H9 (cell line): ENCODE results near the gene POMGNT1. TPM values are rescaled to one million over a fixed set of nuclear protein-coding genes. Genes with fewer than 3 reads are reported as not detected.

ENCODE experiments used
- DNase-seq: peaks from one replicate; pipeline ENCODE4 v3.0.0-alpha.2; 2017
- H2AFZ ChIP-seq: one replicate; pipeline ENCODE4 v1.6.1; 2013; ENCODE audit warnings: mild to moderate bottlenecking, low read length, control low read depth, moderate library complexity
- H2AK5ac ChIP-seq: 2 replicates; pipeline ENCODE4 v1.6.1; 2013; ENCODE audit warnings: low read length, control low read depth, mixed read lengths; ENCODE audit not compliant: insufficient read length
- H2BK120ac ChIP-seq: one replicate; pipeline ENCODE4 v1.6.1; 2013; ENCODE audit warnings: low read depth, mild to moderate bottlenecking, low read length, control low read depth, inconsistent platforms; ENCODE audit not compliant: poor library complexity, severe bottlenecking
- H2BK12ac ChIP-seq: 2 replicates; pipeline ENCODE4 v1.6.1; 2013; ENCODE audit warnings: low read length, control low read depth, mixed read lengths, low read depth; ENCODE audit not compliant: insufficient read length
- H2BK15ac ChIP-seq: 2 replicates; pipeline ENCODE4 v1.6.1; 2013; ENCODE audit warnings: low read depth, low read length, control low read depth
- H2BK20ac ChIP-seq: one replicate; pipeline ENCODE4 v1.6.1; 2013; ENCODE audit warnings: low read depth, mild to moderate bottlenecking, low read length, control low read depth, inconsistent platforms; ENCODE audit not compliant: poor library complexity, severe bottlenecking
- H2BK5ac ChIP-seq: 2 replicates; pipeline ENCODE4 v1.6.1; 2013; ENCODE audit warnings: low read length, control low read depth, mixed read lengths; ENCODE audit not compliant: insufficient read length
- H3K14ac ChIP-seq: 2 replicates; pipeline ENCODE4 v1.6.1; 2013; ENCODE audit warnings: low read length, control low read depth; ENCODE audit not compliant: insufficient read depth
- H3K18ac ChIP-seq: 2 replicates; pipeline ENCODE4 v1.6.1; 2013; ENCODE audit warnings: low read depth, mild to moderate bottlenecking, mixed read lengths, low read length, control low read depth; ENCODE audit not compliant: insufficient read length
- H3K23ac ChIP-seq: 2 replicates; pipeline ENCODE4 v1.6.1; 2013; ENCODE audit warnings: low read length, control low read depth, mixed read lengths, low read depth; ENCODE audit not compliant: insufficient read length
- H3K23me2 ChIP-seq: 2 replicates; pipeline ENCODE4 v1.6.1; 2013; ENCODE audit warnings: low read depth, mild to moderate bottlenecking, mixed read lengths, low read length, control low read depth; ENCODE audit not compliant: insufficient read length, poor library complexity, severe bottlenecking
- H3K27ac ChIP-seq: 2 replicates; pipeline ENCODE4 v1.5.1; 2013; ENCODE audit warnings: low read length, control low read depth, mixed read lengths, low read depth; ENCODE audit not compliant: insufficient read length
- H3K27me3 ChIP-seq: 2 replicates; pipeline ENCODE4 v1.6.1; 2013; ENCODE audit warnings: low read length, control low read depth, inconsistent platforms; ENCODE audit not compliant: insufficient read depth
- H3K4ac ChIP-seq: 2 replicates; pipeline ENCODE4 v1.6.1; 2013; ENCODE audit warnings: low read depth, mild to moderate bottlenecking, control low read depth, inconsistent platforms, low read length, moderate library complexity
- H3K4me1 ChIP-seq: 2 replicates; pipeline ENCODE4 v1.6.1; 2013; ENCODE audit warnings: low read length, control low read depth, inconsistent platforms; ENCODE audit not compliant: insufficient read depth
- H3K4me2 ChIP-seq: 2 replicates; pipeline ENCODE4 v1.6.1; 2013; ENCODE audit warnings: low read length, control low read depth, mixed read lengths; ENCODE audit not compliant: insufficient read length, insufficient read depth
- H3K56ac ChIP-seq: 2 replicates; pipeline ENCODE4 v1.6.1; 2013; ENCODE audit warnings: low read depth, mild to moderate bottlenecking, mixed read lengths, low read length, control low read depth; ENCODE audit not compliant: insufficient read length
- H3K79me1 ChIP-seq: 2 replicates; pipeline ENCODE4 v1.6.1; 2013; ENCODE audit warnings: low read depth, mild to moderate bottlenecking, moderate library complexity, low read length, control low read depth, inconsistent platforms; ENCODE audit not compliant: insufficient read depth, poor library complexity, severe bottlenecking
- H3K79me2 ChIP-seq: 2 replicates; pipeline ENCODE4 v1.6.1; 2013; ENCODE audit warnings: low read length, control low read depth, inconsistent platforms; ENCODE audit not compliant: insufficient read depth
- H3K9ac ChIP-seq: 2 replicates; pipeline ENCODE4 v1.6.1; 2013; ENCODE audit warnings: low read length, control low read depth, mixed read lengths; ENCODE audit not compliant: insufficient read length; ENCODE audit errors: extremely low read depth
- H3K9me3 ChIP-seq: one replicate; pipeline ENCODE4 v1.6.1; 2013; ENCODE audit warnings: low read depth, low read length, inconsistent platforms; ENCODE audit not compliant: control insufficient read depth
- H3T11ph ChIP-seq: one replicate; pipeline ENCODE4 v1.6.1; 2013; ENCODE audit warnings: mild to moderate bottlenecking, low read length, control low read depth, inconsistent platforms
- H4K20me1 ChIP-seq: one replicate; pipeline ENCODE4 v1.6.1; 2013; ENCODE audit not compliant: control insufficient read depth, insufficient read length, insufficient read depth
- H4K5ac ChIP-seq: 2 replicates; pipeline ENCODE4 v1.6.1; 2013; ENCODE audit warnings: low read depth, mild to moderate bottlenecking, mixed read lengths, low read length, control low read depth; ENCODE audit not compliant: insufficient read length
- H4K8ac ChIP-seq: replicated peaks from 2 replicates; pipeline ENCODE4 v1.6.1; 2013; ENCODE audit warnings: low read length, control low read depth, mixed read lengths, low read depth; ENCODE audit not compliant: insufficient read length
- H4K91ac ChIP-seq: 2 replicates; pipeline ENCODE4 v1.6.1; 2013; ENCODE audit warnings: low read depth, mild to moderate bottlenecking, moderate library complexity, mixed read lengths, low read length, control low read depth; ENCODE audit not compliant: insufficient read length
- H3K27ac Mint-ChIP-seq, 3 experiments: 2 replicates in 2 of 3; 3 replicates in 1 of 3; pipeline ENCODE4 v1.8.0; 2020 to 2021; ENCODE audit warnings: mixed read lengths in 3 of 3, mild to moderate bottlenecking in 1 of 3, moderate library complexity in 1 of 3
- H3K27me3 Mint-ChIP-seq: 2 replicates; pipeline ENCODE4 v1.8.0; 2021; ENCODE audit warnings: low read depth, mild to moderate bottlenecking, moderate library complexity, mixed read lengths
- H3K36me3 Mint-ChIP-seq, 3 experiments: 2 replicates in 2 of 3; 3 replicates in 1 of 3; pipeline ENCODE4 v1.8.0; 2020 to 2021; ENCODE audit warnings: low read depth in 3 of 3, mixed read lengths in 3 of 3; ENCODE audit not compliant: insufficient read depth in 1 of 3
- H3K4me1 Mint-ChIP-seq, 2 experiments: 2 replicates each; pipeline ENCODE4 v1.8.0; 2020; ENCODE audit warnings: mixed read lengths in 2 of 2
- H3K4me3 Mint-ChIP-seq, 2 experiments: 2 replicates in 1 of 2; 3 replicates in 1 of 2; pipeline ENCODE4 v1.8.0; 2020 to 2021; ENCODE audit warnings: mild to moderate bottlenecking in 2 of 2, mixed read lengths in 2 of 2, moderate library complexity in 1 of 2
- H3K9me3 Mint-ChIP-seq, 2 experiments: 2 replicates in 1 of 2; 3 replicates in 1 of 2; pipeline ENCODE4 v1.8.0; 2020; ENCODE audit warnings: mild to moderate bottlenecking in 2 of 2, mixed read lengths in 2 of 2, moderate library complexity in 1 of 2
- CTCF ChIP-seq: fragments of 200-600 bp; sonication (generic); conservative IDR thresholded peaks from 3 replicates; pipeline ENCODE4 v1.8.0; 2021; ENCODE audit warnings: antibody characterized with exemption, mild to moderate bottlenecking
- WGBS: extraction: QIAGEN DNeasy Blood & Tissue Kit; methylation state at CpG from one replicate; pipeline ENCODE4 v1.1.7; 2013; ENCODE audit warnings: missing lambda C conversion rate, low lambda C conversion rate, mixed read lengths; ENCODE audit not compliant: insufficient read length; ENCODE audit errors: extremely low coverage; 5-methylcytosine and 5-hydroxymethylcytosine counted together
- total RNA-seq: library from RNA; stranded (reverse); gene quantifications from 2 replicates; pipeline ENCODE4 v1.2.1, GENCODE V29; 2021

POMGNT1 gene
- total RNA-seq, 1 experiment from 2014 or later = 62.6 TPM

DNA sequence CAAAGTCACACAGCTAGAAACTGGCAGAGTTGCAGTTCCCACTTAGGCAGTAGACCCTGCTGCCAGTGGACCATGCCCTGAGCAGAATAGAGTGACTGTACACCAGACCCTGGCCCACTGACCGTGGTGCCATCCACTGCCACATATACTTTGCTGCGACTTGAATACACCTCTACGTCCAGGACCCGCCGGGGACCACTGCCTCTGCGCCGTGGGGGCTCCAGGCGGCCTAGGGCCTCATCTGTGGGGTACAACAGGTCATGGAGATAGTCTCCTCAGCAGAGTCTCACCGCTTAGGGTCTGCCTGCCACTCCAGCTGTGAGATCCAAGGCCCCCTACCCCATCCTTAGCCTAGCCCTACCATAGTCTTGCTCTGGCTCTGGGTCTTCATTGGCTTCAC lies 1.6 kb downstream of the POMGNT1 start:
- DNase-seq = no peak
- H3K14ac ChIP-seq = no peak overlapping the region
- no peak overlapping the region for H2BK5ac ChIP-seq
- H3K23ac ChIP-seq = no peak overlapping the region
- no peak overlapping the region for H2AK5ac ChIP-seq
- H4K5ac ChIP-seq = no peak overlapping the region
- no peak overlapping the region for H3K56ac ChIP-seq
- no peak overlapping the region for H3K27ac Mint-ChIP-seq
- H3K4me1 Mint-ChIP-seq = peaks cover 9 to 20% of the 10 kb centered on the region in 2 experiments
- H3K4me1 ChIP-seq = no peaks in the 10 kb centered on the region
- H2BK12ac ChIP-seq = no peak overlapping the region
- no peak overlapping the region for H2BK20ac ChIP-seq
- no peak overlapping the region for H2AFZ ChIP-seq
- no peaks in the 10 kb centered on the region for H3K79me1 ChIP-seq
- H3K18ac ChIP-seq = no peak overlapping the region
- no peak overlapping the region for H3K4ac ChIP-seq
- WGBS = no CpG with 5 or more reads among the region's 9 CpGs
- H4K20me1 ChIP-seq = no peaks in the 10 kb centered on the region
- H3K4me2 ChIP-seq = no peak overlapping the region
- no peak overlapping the region for H4K8ac ChIP-seq
- no peak overlapping the region for H3T11ph ChIP-seq
- no peak overlapping the region for H3K9ac ChIP-seq
- H3K79me2 ChIP-seq = no peaks in the 10 kb centered on the region
- H2BK15ac ChIP-seq = no peak overlapping the region
- no peak for TF ChIP-seq CTCF
- peak overlapping the region; percentile 25 to 81; a peak in 1 of 5 replicates for H3K4me3 Mint-ChIP-seq
- no peaks in the 10 kb centered on the region for H3K9me3 Mint-ChIP-seq
- H3K23me2 ChIP-seq = peaks cover 7% of the 10 kb centered on the region
- H3K27me3 ChIP-seq = no peaks in the 10 kb centered on the region
- H3K9me3 ChIP-seq = no peaks in the 10 kb centered on the region
- H3K27me3 Mint-ChIP-seq = no peaks in the 10 kb centered on the region; the same call in 1 of the 2 replicates
- no peak overlapping the region for H4K91ac ChIP-seq
- no peak overlapping the region for H2BK120ac ChIP-seq
- no peak overlapping the region for H3K27ac ChIP-seq
- peaks cover 6 to 31% (median 28%) of the 10 kb centered on the region in 3 experiments for H3K36me3 Mint-ChIP-seq
